Esophagus squamous epithelium (tissue), 5 donors: ENCODE results near the gene ADGRB3. TPM values are rescaled to one million over a fixed set of nuclear protein-coding genes. Genes with fewer than 3 reads are reported as not detected.

Experiments used
- DNase-seq: peaks from one replicate; lab custom pipeline; 2025; lab: John Stamatoyannopoulos, UW
- H3K27ac ChIP-seq, 4 donors: fragments of 200-600 bp; sonication (generic); one replicate each; pipeline ENCODE4 v1.5.1; 2016 to 2019; ENCODE audit warnings: mild to moderate bottlenecking in 1 of 4
- H3K27me3 ChIP-seq, 4 donors: fragments of 200-600 bp; sonication (generic); 1 replicate in 3 of 4; 2 replicates in 1 of 4; pipeline versions ENCODE4 v1.5.1 to v1.6.0; 2017 to 2021; ENCODE audit warnings: antibody characterized with exemption in 1 of 4
- H3K36me3 ChIP-seq, 3 donors: fragments of 200-600 bp; sonication (generic); one replicate each; pipeline ENCODE4 v1.5.1; 2016 to 2019
- H3K4me1 ChIP-seq, 3 donors: fragments of 200-600 bp; sonication (generic); one replicate each; pipeline ENCODE4 v1.5.1; 2017 to 2019
- H3K4me3 ChIP-seq, 4 donors: fragments of 200-600 bp; sonication (generic); 1 replicate in 3 of 4; 2 replicates in 1 of 4; pipeline ENCODE4 v1.5.1; 2016 to 2019; ENCODE audit warnings: mild to moderate bottlenecking in 2 of 4, moderate library complexity in 1 of 4
- H3K9me3 ChIP-seq, 3 donors: fragments of 200-600 bp; sonication (generic); one replicate each; pipeline ENCODE4 v1.5.1; 2016 to 2019
- POLR2A ChIP-seq, 4 donors: fragments of 450-650 bp; IDR thresholded peaks; one replicate each; pipeline ENCODE4 v1.6.1; 2017; ENCODE audit warnings: antibody characterized with exemption in 4 of 4, mild to moderate bottlenecking in 4 of 4, moderate library complexity in 3 of 4
- WGBS, 2 donors: methylation state at CpG; one replicate each; pipeline ENCODE4 v1.1.5; 2018; 5-methylcytosine and 5-hydroxymethylcytosine counted together
- intact Hi-C: fragments of 100-400 bp; cut with DNase I; formaldehyde crosslinking; loops from one replicate; pipeline ENCODE4 v1.15.0; 2022
- total RNA-seq, 4 donors: library from RNA; depleted of rRNA; stranded (reverse); fragments of >200 nt; gene quantifications; one replicate each; pipeline ENCODE4 v1.1.0, GENCODE V29; 2016
- TF ChIP-seq, protein P1 (sequence below), 6 experiments: fragments of 450-650 bp in 4 of 6; fragments of 200-600 bp in 2 of 6; sonication (generic) in 2 of 6; IDR thresholded peaks; one replicate each; pipeline ENCODE4 v1.5.1; 2016 to 2019; ENCODE audit warnings: antibody characterized with exemption in 6 of 6, mild to moderate bottlenecking in 4 of 6, moderate library complexity in 4 of 6
- donor health status: DM: yes; HTN: yes; CAD: no.

The ADGRB3 gene
- total RNA-seq, 4 donors from 2014 or later: 0.04 to 1.1 (median 0.32) TPM

DNA sequence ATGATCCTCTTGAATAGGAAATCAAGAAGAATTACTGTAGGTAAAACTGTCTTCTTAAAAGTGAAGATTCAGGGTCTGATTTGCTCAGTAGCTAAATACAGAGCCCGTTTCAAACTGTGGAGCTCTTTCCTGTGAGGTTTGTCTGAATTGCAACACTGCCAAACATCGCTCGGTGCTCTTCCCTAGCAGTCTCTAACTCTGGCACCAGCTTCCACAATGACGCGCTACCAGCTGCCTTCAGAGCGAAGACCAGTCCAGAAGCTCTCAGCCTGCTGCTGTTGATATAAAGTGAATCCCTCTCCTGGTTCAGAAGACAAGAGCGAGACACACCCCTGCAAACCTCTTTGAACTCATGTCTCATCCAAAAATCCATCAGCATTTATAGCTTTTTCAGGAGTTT, 714.7 kb downstream of the ADGRB3 start:
- no peaks in the 10 kb centered on the region for H3K9me3 ChIP-seq
- H3K4me3 ChIP-seq: no peak overlapping the region
- DNase-seq: no peak
- no peaks in the 10 kb centered on the region for H3K36me3 ChIP-seq
- intact Hi-C loops: no loop called here
- H3K4me1 ChIP-seq: no peaks in the 10 kb centered on the region
- no peaks in the 10 kb centered on the region for H3K27me3 ChIP-seq
- TF ChIP-seq, protein P1, sequence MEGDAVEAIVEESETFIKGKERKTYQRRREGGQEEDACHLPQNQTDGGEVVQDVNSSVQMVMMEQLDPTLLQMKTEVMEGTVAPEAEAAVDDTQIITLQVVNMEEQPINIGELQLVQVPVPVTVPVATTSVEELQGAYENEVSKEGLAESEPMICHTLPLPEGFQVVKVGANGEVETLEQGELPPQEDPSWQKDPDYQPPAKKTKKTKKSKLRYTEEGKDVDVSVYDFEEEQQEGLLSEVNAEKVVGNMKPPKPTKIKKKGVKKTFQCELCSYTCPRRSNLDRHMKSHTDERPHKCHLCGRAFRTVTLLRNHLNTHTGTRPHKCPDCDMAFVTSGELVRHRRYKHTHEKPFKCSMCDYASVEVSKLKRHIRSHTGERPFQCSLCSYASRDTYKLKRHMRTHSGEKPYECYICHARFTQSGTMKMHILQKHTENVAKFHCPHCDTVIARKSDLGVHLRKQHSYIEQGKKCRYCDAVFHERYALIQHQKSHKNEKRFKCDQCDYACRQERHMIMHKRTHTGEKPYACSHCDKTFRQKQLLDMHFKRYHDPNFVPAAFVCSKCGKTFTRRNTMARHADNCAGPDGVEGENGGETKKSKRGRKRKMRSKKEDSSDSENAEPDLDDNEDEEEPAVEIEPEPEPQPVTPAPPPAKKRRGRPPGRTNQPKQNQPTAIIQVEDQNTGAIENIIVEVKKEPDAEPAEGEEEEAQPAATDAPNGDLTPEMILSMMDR (IDR thresholded peaks at IDR 0.05): no peak
- TF ChIP-seq POLR2A (IDR thresholded peaks at IDR 0.05): no peak
- H3K27ac ChIP-seq: no peak overlapping the region
- WGBS, 2 donors: 62 to 66% methylated on average over 7 of the region's 7 CpGs

GRCh38 chr6:69362209-69362608, 727.1 kb downstream of the ADGRB3 start:
- no peaks in the 10 kb centered on the region for H3K27me3 ChIP-seq
- no peaks in the 10 kb centered on the region for H3K4me1 ChIP-seq
- TF ChIP-seq, protein P1 (IDR thresholded peaks at IDR 0.05): no peak
- TF ChIP-seq POLR2A (IDR thresholded peaks at IDR 0.05): no peak
- H3K27ac ChIP-seq: no peak overlapping the region
- H3K36me3 ChIP-seq: no peaks in the 10 kb centered on the region
- H3K4me3 ChIP-seq: no peak overlapping the region
- intact Hi-C loops: no loop called here
- no peak for DNase-seq
- H3K9me3 ChIP-seq: no peaks in the 10 kb centered on the region
- WGBS, 2 donors: 66 to 82% methylated on average over 3 of the region's 3 CpGs

GRCh38 chr6:69366831-69367230, 731.7 kb downstream of the ADGRB3 start:
- intact Hi-C loops: no loop called here
- DNase-seq: no peak
- TF ChIP-seq, protein P1 (IDR thresholded peaks at IDR 0.05): no peak
- no peak for TF ChIP-seq POLR2A (IDR thresholded peaks at IDR 0.05)
- no peaks in the 10 kb centered on the region for H3K9me3 ChIP-seq
- WGBS, 2 donors: 75 to 93% methylated on average over 1 of the region's 1 CpG
- no peaks in the 10 kb centered on the region for H3K4me1 ChIP-seq
- H3K36me3 ChIP-seq: no peaks in the 10 kb centered on the region
- no peak overlapping the region for H3K27ac ChIP-seq
- no peaks in the 10 kb centered on the region for H3K27me3 ChIP-seq
- no peak overlapping the region for H3K4me3 ChIP-seq

DNA sequence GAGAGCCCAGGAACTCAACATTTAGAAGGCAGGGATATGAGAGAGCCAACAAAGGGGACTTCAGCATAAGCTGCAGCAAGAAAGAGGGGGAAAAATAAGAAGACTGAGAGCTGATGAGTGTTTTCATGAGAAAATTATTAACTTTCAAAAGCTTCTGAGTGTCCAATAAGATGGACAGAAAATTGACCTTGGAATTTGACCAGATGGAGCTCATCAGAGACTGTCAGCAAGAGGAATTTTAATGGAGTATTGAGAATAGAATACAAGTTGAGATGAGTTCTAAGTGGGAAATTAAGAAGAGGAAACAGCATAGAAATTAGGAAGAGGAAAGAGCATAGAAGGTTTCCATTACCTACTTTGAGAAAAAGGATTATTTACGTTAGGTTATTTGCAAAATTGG, 733.5 kb downstream of the ADGRB3 start:
- intact Hi-C loops: no loop called here
- no peak for TF ChIP-seq POLR2A (IDR thresholded peaks at IDR 0.05)
- TF ChIP-seq, protein P1 (IDR thresholded peaks at IDR 0.05): no peak
- 64 to 65% methylated on average over 1 of the region's 1 CpG for WGBS, 2 donors

GRCh38 chr6:69370763-69371162, 735.7 kb downstream of the ADGRB3 start:
- Histone ChIP-seq H3K4me1 (no peaks in the 10 kb centered on the region), H3K36me3 (no peaks in the 10 kb centered on the region), H3K4me3 (no peak overlapping the region), H3K27ac (no peak overlapping the region), H3K9me3 (no peaks in the 10 kb centered on the region), H3K27me3 (no peaks in the 10 kb centered on the region)
- DNase-seq: no peak
- 55 to 71% methylated on average over 3 of the region's 3 CpGs for WGBS, 2 donors
- no peak for TF ChIP-seq POLR2A (IDR thresholded peaks at IDR 0.05)
- TF ChIP-seq, protein P1 (IDR thresholded peaks at IDR 0.05): no peak
- intact Hi-C loops: no loop called here

More for the DNA sequence above, 733.5 kb downstream of the ADGRB3 start:
- Histone ChIP-seq H3K36me3 (no peaks in the 10 kb centered on the region), H3K27me3 (no peaks in the 10 kb centered on the region), H3K4me1 (no peaks in the 10 kb centered on the region), H3K9me3 (no peaks in the 10 kb centered on the region), H3K4me3 (no peak overlapping the region), H3K27ac (no peak overlapping the region)
- DNase-seq: no peak
